ENCODE data around the gene TMEM192. TPM values are rescaled to one million over a fixed set of nuclear protein-coding genes. Genes with fewer than 3 reads are reported as not detected.

TMEM192 gene
- total and polyA plus RNA-seq, 2 of the 4 experiments (the other 2 are of a cell fraction), result 7.7 to 17.2 TPM

GRCh38 chr4:165052627-165053026 is 60.0 kb downstream of the TMEM192 start:
- Histone ChIP-seq H3K23ac (ENCODE audit: low read depth, low read length) (no peak overlapping the region), H3K56ac (ENCODE audit: extremely low read depth, insufficient read depth, low read length) (no peak overlapping the region), H3K27me3 (ENCODE audit: control insufficient read depth, insufficient read depth, low read length) (no peaks in the 10 kb centered on the region), H2BK15ac (ENCODE audit: low read depth, low read length) (no peak overlapping the region), H4K20me1 (ENCODE audit: insufficient read depth, low read length) (no peaks in the 10 kb centered on the region), H3K9me3 (ENCODE audit: control insufficient read depth, insufficient read depth, low read length) (no peaks in the 10 kb centered on the region), H3K79me1 (ENCODE audit: low read depth in 1 of 2, low read length in 2 of 2) (no peaks in the 10 kb centered on the region), H3K4me2 (ENCODE audit: low read depth, low read length) (no peak overlapping the region), H2BK120ac (ENCODE audit: low read depth, low read length) (no peak overlapping the region), H3K4ac (ENCODE audit: low read depth, low read length) (no peak overlapping the region), H2AK5ac (ENCODE audit: low read depth, low read length) (no peak overlapping the region), H3K36me3 (ENCODE audit: control insufficient read depth, insufficient read depth, low read length) (no peaks in the 10 kb centered on the region), H3K27ac (ENCODE audit: insufficient read depth, low read length) (no peak overlapping the region), H3K9ac (ENCODE audit: low read depth, low read length) (no peak overlapping the region), H3K18ac (ENCODE audit: low read depth, low read length) (no peak overlapping the region), H3K14ac (replicated peaks; ENCODE audit: low read depth, low read length) (no peak overlapping the region), H3K9me1 (ENCODE audit: insufficient read depth, low read length) (no peaks in the 10 kb centered on the region), H4K5ac (ENCODE audit: low read depth, low read length) (no peak overlapping the region), H2AK9ac (replicated peaks; ENCODE audit: low read depth, low read length, poor library complexity) (no peak overlapping the region), H2BK5ac (ENCODE audit: low read depth, low read length, poor library complexity, severe bottlenecking) (no peak overlapping the region), H4K91ac (ENCODE audit: insufficient read depth, low read depth, low read length) (no peak overlapping the region), H4K8ac (ENCODE audit: low read depth in 2 of 2, low read length in 2 of 2) (no peak overlapping the region), H3K4me3 (ENCODE audit: insufficient read depth, low read depth, low read length) (no peak overlapping the region), H2AFZ (replicated peaks; ENCODE audit: low read length, poor library complexity) (no peak overlapping the region), H3K4me1 (ENCODE audit: control insufficient read depth, insufficient read depth, low read length) (no peaks in the 10 kb centered on the region), H2BK20ac (ENCODE audit: low read depth, low read length) (no peak overlapping the region)
- in situ Hi-C loops (cut with MboI; ENCODE audit: low sequenced_read_pairs) (no loop called here), dilution Hi-C loops (cut with HindIII; ENCODE audit: low sequenced_read_pairs, unreplicated experiment) (no loop called here), intact Hi-C loops (cut with micrococcal nuclease) (no loop called here)
- TF ChIP-seq FOS (IDR thresholded peaks at IDR 0.05; ENCODE audit: low read depth, low read length) (no peak), NFE2L2 (IDR thresholded peaks at IDR 0.05; ENCODE audit: low read depth, low read length) (no peak), CHD1 (IDR thresholded peaks at IDR 0.05; ENCODE audit: low read depth, low read length) (no peak), BHLHE40 (IDR thresholded peaks at IDR 0.05; ENCODE audit: low read depth, low read length) (no peak), ELK1 (IDR thresholded peaks at IDR 0.05; ENCODE audit: borderline replicate concordance, low read depth, low read length) (no peak), MXI1 (IDR thresholded peaks at IDR 0.05; ENCODE audit: borderline replicate concordance, low read depth, low read length) (no peak), MAFK (IDR thresholded peaks at IDR 0.05; ENCODE audit: low read depth, low read length) (no peak), CTCF (conservative IDR thresholded peaks at IDR 0.05; ENCODE audit: low read depth, low read length) (no peak), POLR2A (IDR thresholded peaks at IDR 0.05; ENCODE audit: low read depth, low read length) (no peak), USF2 (IDR thresholded peaks at IDR 0.05; ENCODE audit: low read depth, low read length) (no peak), RFX5 (IDR thresholded peaks at IDR 0.05; ENCODE audit: low read depth, low read length) (no peak), CEBPB (IDR thresholded peaks at IDR 0.05; ENCODE audit: low read depth, low read length) (no peak), SMC3 (IDR thresholded peaks at IDR 0.05; ENCODE audit: low read depth, low read length) (no peak), RAD21 (IDR thresholded peaks at IDR 0.05; ENCODE audit: low read length) (no peak), MAZ (IDR thresholded peaks at IDR 0.05; ENCODE audit: borderline replicate concordance, low read depth, low read length) (no peak)
- ATAC-seq (ENCODE audit: low read depth), result no peak
- no CpG with 5 or more reads among the region's 3 CpGs for WGBS, 2 experiments (ENCODE audit: extremely low coverage in 2 of 2, insufficient read length in 1 of 2)
- POLR2A ChIA-PET (ENCODE audit: unreplicated experiment), result no interaction called here
- DNase-seq, result no peak
- no TSS peak for BruUV-seq (replicated peaks)
- CTCF ChIA-PET, result interaction anchor here (0.5 kb wide), 1 partner anchor 45 kb away, joined by 3 read pairs; no protein-coding TSS in a partner anchor

All from IMR-90 (cell line).